A549 (cell line): ENCODE data around the gene CNOT10.

Experiments used
- CTCF ChIP-seq: fragments of >200 bp; sonication (Bioruptor Twin); formaldehyde crosslinking; IDR thresholded peaks from 3 replicates; pipeline ENCODE4 v1.5.1; 2016
- JUNB ChIP-seq: fragments of >200 bp; sonication (Bioruptor Twin); formaldehyde crosslinking; IDR thresholded peaks from 2 replicates; pipeline ENCODE4 v1.6.1; 2016
- POLR2A ChIP-seq: IDR thresholded peaks from 2 replicates; pipeline ENCODE4 v1.6.1; 2012; ENCODE audit warnings: mild to moderate bottlenecking, low read length
- RAD21 ChIP-seq, 2 experiments: fragments of >200 bp in 1 of 2; sonication (Bioruptor Twin) in 1 of 2; formaldehyde crosslinking in 1 of 2; IDR thresholded peaks in 1 of 2; conservative IDR thresholded peaks in 1 of 2; 2 replicates in 1 of 2; 3 replicates in 1 of 2; pipeline ENCODE4 v1.6.1; 2012 to 2018; ENCODE audit warnings: inconsistent platforms in 1 of 2
- USF2 ChIP-seq: fragments of 450-650 bp; IDR thresholded peaks from 2 replicates; pipeline ENCODE4 v1.6.1; 2014; ENCODE audit warnings: antibody characterized with exemption

- TF ChIP-seq CTCF = no peak
- no peak for TF ChIP-seq POLR2A
- TF ChIP-seq RAD21 (conservative IDR thresholded peaks at IDR 0.05 in 1 of 2, IDR thresholded peaks at IDR 0.05 in 1 of 2) = no peak
- no peak for TF ChIP-seq USF2
- no peak for TF ChIP-seq JUNB
Measured at GRCh38 chr3:32646761-32647160, 38.2 kb upstream of the CNOT10 start.
